Measurements from ENCODE around the gene KCNA5. TPM values are rescaled to one million over a fixed set of nuclear protein-coding genes. Genes with fewer than 3 reads are reported as not detected.

Gene KCNA5
- total and polyA plus RNA-seq, 2 of the 13 experiments (the other 11 are each of a cell fraction or from before 2014, with no cell fraction given): not detected

GRCh38 chr12:5070090-5070489 is 26.4 kb downstream of the KCNA5 start:
- TF ChIP-seq ATF4 (CRISPR knock-in tag; IDR thresholded peaks at IDR 0.05): no peak
- no peak for TF ChIP-seq NCOR1 (IDR thresholded peaks at IDR 0.05; ENCODE audit: borderline replicate concordance, low read length)
- no peak for TF ChIP-seq CAMTA2 (CRISPR knock-in tag; IDR thresholded peaks at IDR 0.05; ENCODE audit: borderline replicate concordance)
- TF ChIP-seq PHF21A (CRISPR knock-in tag; IDR thresholded peaks at IDR 0.05): no peak
- Histone ChIP-seq H3K9ac (ENCODE audit: insufficient read depth, low read depth, low read length) (no peak overlapping the region), H3K36me3 (replicated peaks in 1 of 2; ENCODE audit: control insufficient read depth in 1 of 2, insufficient read depth in 2 of 2, low read length in 2 of 2) (no peaks in the 10 kb centered on the region), H3K4me3 (replicated peaks in 1 of 3; ENCODE audit: insufficient read depth in 1 of 3, low read depth in 2 of 3, low read length in 3 of 3) (no peak overlapping the region), H3K4me1 (ENCODE audit: insufficient read depth, low read length) (no peaks in the 10 kb centered on the region), H3K79me2 (ENCODE audit: insufficient read depth, low read length) (no peaks in the 10 kb centered on the region), H3K9me3 (ENCODE audit: low read length) (no peaks in the 10 kb centered on the region), H2AFZ (ENCODE audit: low read length) (no peak overlapping the region), H3K27me3 (ENCODE audit: control insufficient read depth in 1 of 2, insufficient read depth in 2 of 2, low read length in 2 of 2) (peaks cover 1 to 3% of the 10 kb centered on the region in 2 experiments; a peak in 1 of 5 replicates), H3K4me2 (ENCODE audit: low read depth, low read length) (no peak overlapping the region), H4K20me1 (ENCODE audit: insufficient read depth, low read length) (no peaks in the 10 kb centered on the region), H3K27ac (ENCODE audit: extremely low read length, insufficient read depth, low read length) (no peak overlapping the region)
- POLR2A ChIA-PET: no interaction called here
- ATAC-seq: no peak
- DNase-seq (ENCODE audit: low spot score): no peak
- CTCF ChIA-PET (ENCODE audit: low intra/inter-chr PET ratio, low total read pairs): no interaction called here
- intact Hi-C loops (cut with micrococcal nuclease; ENCODE audit: unreplicated experiment) (no loop called here), in situ Hi-C loops (cut with HindIII; ENCODE audit: extremely low pct_ligation_motif_present, low pct_unique_long_range_greater_than_20kb) (no loop called here)
- FAIRE-seq: no peak
- 16% methylated on average over 3 of the region's 3 CpGs for WGBS (ENCODE audit: low lambda C conversion rate)
- BruUV-seq (replicated peaks): no TSS peak

GRCh38 chr12:5071496-5071895 is 27.8 kb downstream of the KCNA5 start:
- FAIRE-seq (no peak), DNase-seq (ENCODE audit: low spot score) (no peak), ATAC-seq (no peak)
- Histone ChIP-seq H3K4me1 (ENCODE audit: insufficient read depth, low read length) (no peaks in the 10 kb centered on the region), H3K79me2 (ENCODE audit: insufficient read depth, low read length) (no peaks in the 10 kb centered on the region), H3K9me3 (ENCODE audit: low read length) (no peaks in the 10 kb centered on the region), H3K27ac (ENCODE audit: extremely low read length, insufficient read depth, low read length) (no peak overlapping the region), H2AFZ (ENCODE audit: low read length) (no peak overlapping the region), H3K9ac (ENCODE audit: insufficient read depth, low read depth, low read length) (no peak overlapping the region), H3K27me3 (ENCODE audit: control insufficient read depth in 1 of 2, insufficient read depth in 2 of 2, low read length in 2 of 2) (peaks cover 1 to 6% of the 10 kb centered on the region in 2 experiments; a peak in 1 of 5 replicates), H3K4me3 (replicated peaks in 1 of 3; ENCODE audit: insufficient read depth in 1 of 3, low read depth in 2 of 3, low read length in 3 of 3) (no peak overlapping the region), H3K4me2 (ENCODE audit: low read depth, low read length) (no peak overlapping the region), H3K36me3 (replicated peaks in 1 of 2; ENCODE audit: control insufficient read depth in 1 of 2, insufficient read depth in 2 of 2, low read length in 2 of 2) (no peaks in the 10 kb centered on the region), H4K20me1 (ENCODE audit: insufficient read depth, low read length) (no peaks in the 10 kb centered on the region)
- in situ Hi-C loops (cut with HindIII; ENCODE audit: extremely low pct_ligation_motif_present, low pct_unique_long_range_greater_than_20kb) (no loop called here), intact Hi-C loops (cut with micrococcal nuclease; ENCODE audit: unreplicated experiment) (no loop called here)
- no TSS peak for BruUV-seq (replicated peaks)
- WGBS (ENCODE audit: low lambda C conversion rate): 3% methylated on average over 3 of the region's 4 CpGs
- ChIA-PET CTCF (ENCODE audit: low intra/inter-chr PET ratio, low total read pairs) (no interaction called here), POLR2A (no interaction called here)
- TF ChIP-seq ZNF460 (CRISPR knock-in tag; IDR thresholded peaks at IDR 0.05; ENCODE audit: borderline replicate concordance) (no peak), ZNF616 (CRISPR knock-in tag; IDR thresholded peaks at IDR 0.05; ENCODE audit: low read depth) (no peak), ZBTB3 (CRISPR knock-in tag; IDR thresholded peaks at IDR 0.05; ENCODE audit: borderline replicate concordance, low read depth) (no peak), GPN1 (CRISPR knock-in tag; IDR thresholded peaks at IDR 0.05; ENCODE audit: borderline replicate concordance) (no peak), TEAD3 (CRISPR knock-in tag; optimal IDR thresholded peaks at IDR 0.05; ENCODE audit: borderline replicate concordance) (no peak), RBM22 (optimal IDR thresholded peaks at IDR 0.05; ENCODE audit: low read length) (no peak), ZNF317 (CRISPR knock-in tag; IDR thresholded peaks at IDR 0.05) (no peak), PHF8 (CRISPR knock-in tag; IDR thresholded peaks at IDR 0.05) (no peak)

All from HepG2 (cell line).